KMS-11 (cell line): ENCODE data around the gene EEF2KMT.

Experiments used
- H2AFZ ChIP-seq: fragments of 200-600 bp; sonication (generic); 2 replicates; pipeline ENCODE4 v1.6.1; 2016; ENCODE audit warnings: antibody characterized with exemption, mixed run types, low read depth
- H3K27ac ChIP-seq: fragments of 200-600 bp; sonication (generic); 2 replicates; pipeline ENCODE4 v1.6.1; 2016; ENCODE audit warnings: mild to moderate bottlenecking, mixed run types
- H3K27me3 ChIP-seq: fragments of 200-600 bp; sonication (generic); 2 replicates; pipeline ENCODE4 v1.6.1; 2017; ENCODE audit warnings: mild to moderate bottlenecking, low read depth, mixed run types, moderate library complexity; ENCODE audit not compliant: insufficient read depth
- H3K36me3 ChIP-seq: fragments of 200-600 bp; sonication (generic); 2 replicates; pipeline ENCODE4 v1.6.1; 2017; ENCODE audit warnings: mild to moderate bottlenecking, mixed run types; ENCODE audit not compliant: insufficient read depth
- H3K4me1 ChIP-seq: fragments of 200-600 bp; sonication (generic); 2 replicates; pipeline ENCODE4 v1.6.1; 2016; ENCODE audit warnings: mild to moderate bottlenecking, low read depth, mixed run types; ENCODE audit not compliant: poor library complexity, severe bottlenecking
- H3K4me2 ChIP-seq: fragments of 200-600 bp; sonication (generic); 2 replicates; pipeline ENCODE4 v1.7.0; 2016; ENCODE audit warnings: mild to moderate bottlenecking, mixed run types
- H3K4me3 ChIP-seq: fragments of 200-600 bp; sonication (generic); IDR thresholded peaks from 2 replicates; pipeline ENCODE4 v1.6.1; 2017; ENCODE audit warnings: low read depth, low read length, mixed read lengths; ENCODE audit not compliant: insufficient read depth
- H3K79me2 ChIP-seq: fragments of 200-600 bp; sonication (generic); 2 replicates; pipeline ENCODE4 v1.6.1; 2016; ENCODE audit warnings: low read depth, mixed run types; ENCODE audit not compliant: insufficient read depth
- H3K9ac ChIP-seq: fragments of 200-600 bp; sonication (generic); 2 replicates; pipeline ENCODE4 v1.6.1; 2016; ENCODE audit warnings: mild to moderate bottlenecking, mixed run types
- H4K20me1 ChIP-seq: fragments of 200-600 bp; sonication (generic); 2 replicates; pipeline ENCODE4 v1.6.1; 2016; ENCODE audit warnings: mild to moderate bottlenecking, mixed run types; ENCODE audit not compliant: insufficient read depth
- TF ChIP-seq, protein P1 (sequence below): fragments of 200-600 bp; sonication (generic); conservative IDR thresholded peaks from 2 replicates; pipeline ENCODE4 v1.6.1; 2017; ENCODE audit warnings: low read depth, mild to moderate bottlenecking, antibody characterized with exemption, low read length, moderate library complexity, mixed read lengths

EEF2KMT gene

DNA sequence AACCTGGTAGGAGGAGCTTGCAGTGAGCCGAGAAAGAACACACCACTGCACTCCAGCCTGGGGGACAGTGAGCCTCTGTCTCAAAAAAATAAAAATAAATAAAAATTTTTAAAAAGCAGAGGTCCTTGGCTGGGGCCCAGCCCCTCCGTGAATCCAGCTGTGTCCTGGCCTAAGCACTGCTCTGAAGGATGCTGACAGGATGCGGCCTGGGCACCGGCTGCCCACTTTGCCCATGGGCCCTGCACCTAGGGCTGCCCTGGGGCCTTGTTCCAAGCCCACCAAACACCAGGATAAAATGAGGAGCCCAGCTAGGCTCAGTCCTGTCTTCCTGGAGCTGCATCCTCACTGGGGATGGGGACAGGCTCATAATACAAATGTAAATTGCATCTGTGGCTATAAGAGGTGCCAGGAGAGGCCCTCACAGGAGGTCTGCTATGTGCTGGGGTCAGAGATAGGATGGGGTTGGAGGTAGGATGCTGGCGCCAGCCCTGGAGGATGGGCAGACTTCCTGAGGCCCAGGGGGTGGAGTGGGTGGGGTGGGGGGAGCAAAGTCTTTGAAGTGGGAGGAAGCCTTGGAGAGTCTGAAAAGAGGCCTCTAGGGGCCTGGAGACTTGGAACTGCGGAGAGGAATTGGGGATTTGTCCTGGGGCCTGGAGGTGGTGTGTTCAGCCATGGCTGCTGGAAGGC is 38.1 kb downstream of the EEF2KMT start:
- no peak overlapping the region for H3K27ac ChIP-seq
- no peak overlapping the region for H3K9ac ChIP-seq
- H3K79me2 ChIP-seq, result no peaks in the 10 kb centered on the region
- TF ChIP-seq, protein P1, sequence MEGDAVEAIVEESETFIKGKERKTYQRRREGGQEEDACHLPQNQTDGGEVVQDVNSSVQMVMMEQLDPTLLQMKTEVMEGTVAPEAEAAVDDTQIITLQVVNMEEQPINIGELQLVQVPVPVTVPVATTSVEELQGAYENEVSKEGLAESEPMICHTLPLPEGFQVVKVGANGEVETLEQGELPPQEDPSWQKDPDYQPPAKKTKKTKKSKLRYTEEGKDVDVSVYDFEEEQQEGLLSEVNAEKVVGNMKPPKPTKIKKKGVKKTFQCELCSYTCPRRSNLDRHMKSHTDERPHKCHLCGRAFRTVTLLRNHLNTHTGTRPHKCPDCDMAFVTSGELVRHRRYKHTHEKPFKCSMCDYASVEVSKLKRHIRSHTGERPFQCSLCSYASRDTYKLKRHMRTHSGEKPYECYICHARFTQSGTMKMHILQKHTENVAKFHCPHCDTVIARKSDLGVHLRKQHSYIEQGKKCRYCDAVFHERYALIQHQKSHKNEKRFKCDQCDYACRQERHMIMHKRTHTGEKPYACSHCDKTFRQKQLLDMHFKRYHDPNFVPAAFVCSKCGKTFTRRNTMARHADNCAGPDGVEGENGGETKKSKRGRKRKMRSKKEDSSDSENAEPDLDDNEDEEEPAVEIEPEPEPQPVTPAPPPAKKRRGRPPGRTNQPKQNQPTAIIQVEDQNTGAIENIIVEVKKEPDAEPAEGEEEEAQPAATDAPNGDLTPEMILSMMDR, result no peak
- H3K4me3 ChIP-seq, result no peak overlapping the region
- no peaks in the 10 kb centered on the region; the same call in 1 of the 2 replicates for H3K27me3 ChIP-seq
- no peak overlapping the region for H3K4me2 ChIP-seq
- H3K36me3 ChIP-seq, result no peaks in the 10 kb centered on the region
- no peaks in the 10 kb centered on the region for H3K4me1 ChIP-seq
- H4K20me1 ChIP-seq, result no peaks in the 10 kb centered on the region
- no peak overlapping the region for H2AFZ ChIP-seq

DNA sequence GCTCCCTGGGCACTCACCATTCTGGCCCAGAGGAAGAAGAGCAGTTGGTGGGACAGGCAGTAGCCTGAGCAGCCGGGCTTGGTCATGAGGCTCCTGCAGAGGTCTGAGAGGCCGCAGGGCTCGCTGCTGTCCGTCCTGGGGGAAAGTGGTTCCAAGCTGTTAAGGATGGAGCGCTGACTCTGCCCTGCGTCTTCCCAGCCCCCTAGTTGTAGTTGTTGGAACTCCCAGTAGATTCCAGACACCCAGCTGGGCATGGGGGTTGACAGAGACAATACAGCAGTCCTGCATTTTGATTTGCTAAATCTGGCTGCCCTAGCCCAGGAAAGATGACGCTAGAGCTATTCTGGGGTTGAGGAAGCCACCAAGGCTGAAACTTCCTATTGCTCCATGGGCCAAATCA is 39.1 kb downstream of the EEF2KMT start:
- H3K4me3 ChIP-seq, result no peak overlapping the region
- no peak overlapping the region for H3K27ac ChIP-seq
- no peak overlapping the region for H2AFZ ChIP-seq

DNA sequence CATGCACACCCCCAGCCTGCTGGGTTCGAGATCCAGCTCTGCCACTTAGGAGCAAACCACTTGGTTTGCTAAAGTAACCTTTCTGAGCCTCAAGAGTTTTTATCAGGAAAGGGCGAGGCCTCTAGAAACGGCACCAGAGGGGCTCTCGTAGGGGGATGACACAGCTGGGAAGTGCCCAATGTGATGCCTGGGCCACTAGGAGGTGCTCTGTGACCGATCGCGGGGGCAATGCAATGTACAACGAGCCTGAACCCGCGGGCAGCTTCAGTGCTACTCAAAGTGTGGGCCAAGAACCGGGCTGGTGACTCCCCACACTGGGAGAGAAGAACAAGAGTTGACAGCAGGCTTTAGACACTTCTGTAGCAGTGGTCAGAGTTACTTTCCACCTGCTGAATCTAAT is 41.2 kb downstream of the EEF2KMT start:
- Histone ChIP-seq H3K9ac (no peak overlapping the region), H3K4me2 (no peak overlapping the region), H3K36me3 (no peaks in the 10 kb centered on the region), H3K27ac (no peak overlapping the region), H3K4me1 (no peaks in the 10 kb centered on the region), H3K79me2 (no peaks in the 10 kb centered on the region), H3K27me3 (no peaks in the 10 kb centered on the region), H3K4me3 (no peak overlapping the region), H2AFZ (no peak overlapping the region), H4K20me1 (no peaks in the 10 kb centered on the region)
- TF ChIP-seq, protein P1, result no peak

More for the DNA sequence above, 39.1 kb downstream of the EEF2KMT start:
- Histone ChIP-seq H3K79me2 (no peaks in the 10 kb centered on the region), H4K20me1 (no peaks in the 10 kb centered on the region), H3K4me1 (no peaks in the 10 kb centered on the region), H3K36me3 (no peaks in the 10 kb centered on the region), H3K27me3 (no peaks in the 10 kb centered on the region; the same call in 1 of the 2 replicates), H3K9ac (no peak overlapping the region), H3K4me2 (no peak overlapping the region)
- TF ChIP-seq, protein P1, result no peak

DNA sequence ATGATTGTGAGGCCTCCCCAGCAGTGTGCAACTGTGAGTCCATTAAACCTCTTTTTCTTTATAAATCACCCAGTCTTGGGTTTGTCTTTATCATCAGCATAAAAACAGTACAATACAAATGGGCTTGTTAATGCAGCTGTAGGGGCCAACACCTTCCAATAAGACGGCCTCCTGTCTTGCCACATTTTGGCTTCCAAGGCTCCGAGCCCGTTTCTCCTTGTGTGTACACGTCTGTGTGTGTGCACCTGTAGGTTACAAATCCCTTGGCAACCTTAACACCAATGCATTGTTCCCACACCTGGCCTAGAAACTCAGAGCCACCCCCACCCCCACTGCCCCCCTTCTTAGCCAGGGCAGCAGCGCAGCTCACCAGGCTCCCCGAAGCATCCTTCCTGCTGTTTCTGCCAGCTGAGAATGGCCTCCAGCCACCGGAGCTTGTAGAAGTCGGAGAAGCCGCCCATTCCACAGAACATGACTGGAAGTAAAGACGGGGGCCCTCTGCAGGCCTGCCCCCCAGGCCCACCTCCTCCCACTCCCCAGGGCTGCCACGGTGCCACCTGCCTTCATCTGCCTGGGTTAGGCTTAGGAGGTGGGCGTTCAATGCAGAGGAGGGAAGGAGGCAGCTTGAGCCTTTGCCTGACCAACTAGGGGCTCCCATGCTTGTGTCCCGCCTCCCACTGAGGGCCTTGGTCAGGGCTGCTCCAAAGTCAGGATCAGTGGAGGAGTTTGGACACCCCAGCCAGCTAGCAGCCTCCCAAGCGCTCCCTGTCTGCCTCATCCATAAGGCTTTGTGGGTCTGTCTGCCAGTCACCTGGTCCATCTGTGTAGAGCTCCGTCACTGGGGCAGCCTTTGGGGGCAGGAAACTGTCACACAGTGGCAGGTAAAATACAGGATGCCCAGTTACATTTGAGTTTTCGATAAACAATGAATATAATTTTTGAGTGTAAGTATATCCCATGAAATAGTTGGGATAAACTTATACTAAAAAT is 42.4 kb downstream of the EEF2KMT start:
- no peaks in the 10 kb centered on the region for H3K79me2 ChIP-seq
- no peak overlapping the region for H3K9ac ChIP-seq
- H3K4me3 ChIP-seq, result no peak overlapping the region
- no peaks in the 10 kb centered on the region for H3K4me1 ChIP-seq
- no peaks in the 10 kb centered on the region for H4K20me1 ChIP-seq
- no peaks in the 10 kb centered on the region for H3K36me3 ChIP-seq
- H3K27me3 ChIP-seq, result no peaks in the 10 kb centered on the region
- no peak overlapping the region for H3K4me2 ChIP-seq
- H3K27ac ChIP-seq, result no peak overlapping the region
- TF ChIP-seq, protein P1, result no peak
- H2AFZ ChIP-seq, result no peak overlapping the region
